ENCODE measurements around the gene STK4. TPM values are rescaled to one million over a fixed set of nuclear protein-coding genes. Genes with fewer than 3 reads are reported as not detected.

STK4 gene
- polyA plus RNA-seq, 1 donor from 2014 or later = 14.0 TPM

GRCh38 chr20:45088247-45088646 is 121.9 kb downstream of the STK4 start:
- Histone ChIP-seq H2AFZ (ENCODE audit: low read depth, low read length) (no peak overlapping the region), H3K27ac (ENCODE audit: low read length) (no peak overlapping the region), H3K4me2 (ENCODE audit: low read length) (no peak overlapping the region), H3K79me2 (replicated peaks; ENCODE audit: insufficient read depth, low read length) (no peaks in the 10 kb centered on the region), H3F3A (ENCODE audit: insufficient read depth, low read length, poor library complexity, severe bottlenecking) (no peaks in the 10 kb centered on the region), H3K9ac (ENCODE audit: low read length) (no peak overlapping the region), H3K9me2 (ENCODE audit: insufficient read depth, low read length) (no peaks in the 10 kb centered on the region), H3K36me3 (ENCODE audit: insufficient read depth, low read length) (no peaks in the 10 kb centered on the region), H3K4me3 (ENCODE audit: low read length) (no peak overlapping the region), H4K20me1 (ENCODE audit: insufficient read depth) (no peaks in the 10 kb centered on the region), H3K27me3 (ENCODE audit: insufficient read depth, low read depth, low read length) (no peaks in the 10 kb centered on the region), H3K9me3 (ENCODE audit: low read length) (no peaks in the 10 kb centered on the region)
- TF ChIP-seq CTCF (IDR thresholded peaks at IDR 0.05; ENCODE audit: poor library complexity, severe bottlenecking) (no peak), TAF1 (IDR thresholded peaks at IDR 0.05; ENCODE audit: low read depth) (no peak), SMC3 (conservative IDR thresholded peaks at IDR 0.05; ENCODE audit: poor library complexity) (no peak), EP300 (conservative IDR thresholded peaks at IDR 0.05; ENCODE audit: poor library complexity, severe bottlenecking) (no peak), RAD21 (conservative IDR thresholded peaks at IDR 0.05) (no peak), EZH2 (IDR thresholded peaks at IDR 0.05; ENCODE audit: borderline replicate concordance, insufficient read depth, low read length, poor library complexity, severe bottlenecking) (no peak), POLR2AphosphoS5 (IDR thresholded peaks at IDR 0.05) (no peak)

GRCh38 chr20:45090481-45090880 is 124.2 kb downstream of the STK4 start:
- no peak overlapping the region for H3K4me3 ChIP-seq (ENCODE audit: low read length)
- TF ChIP-seq POLR2AphosphoS5 (IDR thresholded peaks at IDR 0.05) = no peak
- TF ChIP-seq EZH2 (IDR thresholded peaks at IDR 0.05; ENCODE audit: borderline replicate concordance, insufficient read depth, low read length, poor library complexity, severe bottlenecking) = no peak
- no peak for TF ChIP-seq EP300 (conservative IDR thresholded peaks at IDR 0.05; ENCODE audit: poor library complexity, severe bottlenecking)
- TF ChIP-seq MXI1 (conservative IDR thresholded peaks at IDR 0.05; ENCODE audit: poor library complexity, severe bottlenecking) = no peak
- no peaks in the 10 kb centered on the region for H3K9me3 ChIP-seq (ENCODE audit: low read length)
- H2AFZ ChIP-seq (ENCODE audit: low read depth, low read length) = no peak overlapping the region
- H3K27me3 ChIP-seq (ENCODE audit: insufficient read depth, low read depth, low read length) = no peaks in the 10 kb centered on the region
- no peaks in the 10 kb centered on the region for H3K36me3 ChIP-seq (ENCODE audit: insufficient read depth, low read length)
- no peaks in the 10 kb centered on the region for H3K9me2 ChIP-seq (ENCODE audit: insufficient read depth, low read length)
- H3K4me2 ChIP-seq (ENCODE audit: low read length) = no peak overlapping the region
- no peaks in the 10 kb centered on the region for H3K79me2 ChIP-seq (replicated peaks; ENCODE audit: insufficient read depth, low read length)
- H3K9ac ChIP-seq (ENCODE audit: low read length) = no peak overlapping the region
- no peaks in the 10 kb centered on the region for H4K20me1 ChIP-seq (ENCODE audit: insufficient read depth)
- H3F3A ChIP-seq (ENCODE audit: insufficient read depth, low read length, poor library complexity, severe bottlenecking) = no peaks in the 10 kb centered on the region
- no peak overlapping the region for H3K27ac ChIP-seq (ENCODE audit: low read length)

GRCh38 chr20:45091366-45091765 is 125.1 kb downstream of the STK4 start:
- no peaks in the 10 kb centered on the region for H4K20me1 ChIP-seq (ENCODE audit: insufficient read depth)
- H3K79me2 ChIP-seq (replicated peaks; ENCODE audit: insufficient read depth, low read length) = no peaks in the 10 kb centered on the region
- no peaks in the 10 kb centered on the region for H3K9me2 ChIP-seq (ENCODE audit: insufficient read depth, low read length)
- H3K4me2 ChIP-seq (ENCODE audit: low read length) = no peak overlapping the region
- H3K36me3 ChIP-seq (ENCODE audit: insufficient read depth, low read length) = no peaks in the 10 kb centered on the region
- no peaks in the 10 kb centered on the region for H3K9me3 ChIP-seq (ENCODE audit: low read length)
- no peak overlapping the region for H3K27ac ChIP-seq (ENCODE audit: low read length)
- H3K4me3 ChIP-seq (ENCODE audit: low read length) = no peak overlapping the region
- TF ChIP-seq EZH2 (IDR thresholded peaks at IDR 0.05; ENCODE audit: borderline replicate concordance, insufficient read depth, low read length, poor library complexity, severe bottlenecking) (no peak), RAD21 (conservative IDR thresholded peaks at IDR 0.05) (no peak), POLR2AphosphoS5 (IDR thresholded peaks at IDR 0.05) (no peak), EP300 (conservative IDR thresholded peaks at IDR 0.05; ENCODE audit: poor library complexity, severe bottlenecking) (no peak), SMC3 (conservative IDR thresholded peaks at IDR 0.05; ENCODE audit: poor library complexity) (no peak), MXI1 (conservative IDR thresholded peaks at IDR 0.05; ENCODE audit: poor library complexity, severe bottlenecking) (no peak), TAF1 (IDR thresholded peaks at IDR 0.05; ENCODE audit: low read depth) (no peak), CTCF (IDR thresholded peaks at IDR 0.05; ENCODE audit: poor library complexity, severe bottlenecking) (no peak), REST (IDR thresholded peaks at IDR 0.05; ENCODE audit: borderline replicate concordance) (no peak)
- H3K27me3 ChIP-seq (ENCODE audit: insufficient read depth, low read depth, low read length) = no peaks in the 10 kb centered on the region
- no peaks in the 10 kb centered on the region for H3F3A ChIP-seq (ENCODE audit: insufficient read depth, low read length, poor library complexity, severe bottlenecking)
- no peak overlapping the region for H2AFZ ChIP-seq (ENCODE audit: low read depth, low read length)
- no peak overlapping the region for H3K9ac ChIP-seq (ENCODE audit: low read length)
